Left ventricle myocardium inferior (tissue), 1 donor: ENCODE measurements around the gene DENND1A. TPM values are rescaled to one million over a fixed set of nuclear protein-coding genes. Genes with fewer than 3 reads are reported as not detected.

Experiments used
- DNase-seq: peaks from one replicate; pipeline ENCODE4 v3.0.0-alpha.2; 2020
- H3K27ac ChIP-seq: fragments of 200-600 bp; replicated peaks from 2 replicates; pipeline ENCODE4 v1.8.0; 2021
- H3K27me3 ChIP-seq: fragments of 200-600 bp; 2 replicates; pipeline ENCODE4 v1.8.0; 2021; ENCODE audit warnings: low read depth
- H3K36me3 ChIP-seq: fragments of 200-600 bp; 2 replicates; pipeline ENCODE4 v1.8.0; 2021
- H3K4me1 ChIP-seq: fragments of 200-600 bp; 2 replicates; pipeline ENCODE4 v1.8.0; 2021
- H3K4me3 ChIP-seq: fragments of 200-600 bp; 2 replicates; pipeline ENCODE4 v1.8.0; 2021; ENCODE audit warnings: mild to moderate bottlenecking, moderate library complexity
- H3K9me3 ChIP-seq: fragments of 200-600 bp; replicated peaks from 2 replicates; pipeline ENCODE4 v1.8.0; 2021
- CTCF ChIP-seq: fragments of 200-600 bp; IDR thresholded peaks from 2 replicates; pipeline ENCODE4 v1.8.0; 2021; ENCODE audit warnings: antibody characterized with exemption, mild to moderate bottlenecking, borderline replicate concordance
- intact Hi-C: fragments of 100-400 bp; cut with micrococcal nuclease; formaldehyde crosslinking; loops from one replicate; pipeline ENCODE4 v1.11.0; 2022
- total RNA-seq: library from RNA; stranded (reverse); fragmentation: NEBNext Ultra II Directional; extraction: Animal tissue kit (Norgen Biotek cat#: 25700); gene quantifications from one replicate; pipeline ENCODE4 v1.2.1, GENCODE V29; 2021
- donor health status: DM: no; HTN: yes; CAD: no; lungs with severe emphysema.

DENND1A gene
- total RNA-seq, 1 donor from 2014 or later = 12.2 TPM

GRCh38 chr9:123973590-123974223 is 43.8 kb upstream of the DENND1A start:
- Histone ChIP-seq H3K27me3 (peaks cover 48% of the 10 kb centered on the region), H3K27ac (no peak overlapping the region), H3K4me3 (no peak overlapping the region), H3K9me3 (no peaks in the 10 kb centered on the region), H3K36me3 (no peaks in the 10 kb centered on the region), H3K4me1 (no peaks in the 10 kb centered on the region)
- TF ChIP-seq CTCF = no peak
- DNase-seq = no peak
- intact Hi-C loops = no loop called here

DNA sequence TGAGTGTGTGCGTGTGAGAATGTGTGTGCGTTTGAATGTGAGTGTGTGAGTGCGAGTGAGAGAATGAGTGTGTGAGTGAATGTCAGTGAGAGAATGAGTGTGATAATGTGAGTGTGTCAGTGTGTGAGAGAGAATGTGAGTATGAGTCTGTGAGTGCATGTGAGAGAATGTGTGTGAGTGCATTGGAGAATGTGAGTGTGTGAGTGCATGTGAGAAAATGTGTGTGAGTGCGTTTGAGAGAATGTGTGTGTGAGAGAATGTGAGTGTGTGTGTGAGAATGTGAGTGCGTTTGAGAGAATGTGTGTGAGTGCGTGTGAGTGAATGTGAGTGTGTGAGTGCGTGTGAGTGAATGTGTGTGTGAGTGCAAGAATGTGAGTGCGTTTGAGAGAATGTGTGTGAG is 42.7 kb upstream of the DENND1A start:
- intact Hi-C loops = no loop called here
- Histone ChIP-seq H3K27ac (no peak overlapping the region), H3K4me1 (no peaks in the 10 kb centered on the region), H3K36me3 (no peaks in the 10 kb centered on the region), H3K4me3 (no peak overlapping the region), H3K27me3 (peaks cover 59% of the 10 kb centered on the region), H3K9me3 (no peaks in the 10 kb centered on the region)
- no peak for DNase-seq
- TF ChIP-seq CTCF = no peak

- DNase-seq = no peak
- peaks cover 52% of the 10 kb centered on the region for H3K27me3 ChIP-seq
- no peak for TF ChIP-seq CTCF
- no peaks in the 10 kb centered on the region for H3K4me1 ChIP-seq
- H3K4me3 ChIP-seq = no peak overlapping the region
- no peaks in the 10 kb centered on the region for H3K9me3 ChIP-seq
- H3K36me3 ChIP-seq = no peaks in the 10 kb centered on the region
- H3K27ac ChIP-seq = no peak overlapping the region
- intact Hi-C loops = no loop called here
Measured at GRCh38 chr9:123967323-123967722, 37.4 kb upstream of the DENND1A start.

- Histone ChIP-seq H3K36me3 (no peaks in the 10 kb centered on the region), H3K27me3 (peaks cover 57% of the 10 kb centered on the region), H3K9me3 (no peaks in the 10 kb centered on the region), H3K4me1 (no peaks in the 10 kb centered on the region), H3K27ac (no peak overlapping the region), H3K4me3 (no peak overlapping the region)
- intact Hi-C loops = no loop called here
- TF ChIP-seq CTCF = no peak
- DNase-seq = no peak
Measured at GRCh38 chr9:123965801-123966686, 36.1 kb upstream of the DENND1A start.

DNA sequence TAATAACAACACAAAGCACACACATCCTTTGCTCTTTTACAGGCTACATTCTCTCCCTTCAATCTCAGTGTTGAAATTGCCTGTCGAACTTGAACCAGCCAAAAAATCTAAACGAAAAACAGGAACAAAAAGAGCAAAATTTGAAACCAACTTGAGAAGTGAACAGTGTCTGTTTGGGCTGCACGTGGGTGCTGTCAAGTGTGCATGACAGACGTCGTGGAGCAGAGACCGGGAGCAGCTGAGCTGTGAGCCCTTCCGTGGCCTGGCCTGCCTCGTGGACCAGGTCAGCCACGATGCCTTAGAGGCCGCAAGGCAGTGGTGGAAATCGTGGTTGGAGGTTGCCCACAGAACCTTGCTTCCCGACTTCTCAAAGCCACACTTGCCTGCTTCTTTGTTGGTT is 34.8 kb upstream of the DENND1A start:
- Histone ChIP-seq H3K4me3 (no peak overlapping the region), H3K27ac (no peak overlapping the region), H3K27me3 (peaks cover 58% of the 10 kb centered on the region), H3K9me3 (no peaks in the 10 kb centered on the region), H3K4me1 (no peaks in the 10 kb centered on the region), H3K36me3 (no peaks in the 10 kb centered on the region)
- no peak for DNase-seq
- TF ChIP-seq CTCF = no peak
- intact Hi-C loops = no loop called here
